HL-60 (cell line): ENCODE measurements around the gene PPP1R1B.

ENCODE experiments used
- DNase-seq, 2 experiments: peaks; one replicate each; pipeline ENCODE4 v3.0.0-alpha.2; 2010 to 2020; ENCODE audit warnings: low read depth in 1 of 2, low spot score in 1 of 2
- H3K27ac ChIP-seq: fragments of 250-450 bp; sonication (Bioruptor Pico); replicated peaks from 2 replicates; pipeline ENCODE4 v1.5.1; 2020; ENCODE audit warnings: mild to moderate bottlenecking, moderate library complexity
- H3K27me3 ChIP-seq: fragments of 250-450 bp; sonication (Bioruptor Pico); 2 replicates; pipeline ENCODE4 v1.5.1; 2021; ENCODE audit warnings: mild to moderate bottlenecking, moderate library complexity; ENCODE audit not compliant: insufficient read depth, poor library complexity, severe bottlenecking
- H3K4me3 ChIP-seq: replicated peaks from 2 replicates; pipeline ENCODE4 v1.5.1; 2011; ENCODE audit warnings: mild to moderate bottlenecking, control low read depth, low read length; ENCODE audit not compliant: insufficient read depth
- GABPA ChIP-seq: IDR thresholded peaks from 2 replicates; pipeline ENCODE4 v1.6.1; 2012; ENCODE audit warnings: low read depth
- POLR2AphosphoS5 ChIP-seq: IDR thresholded peaks from 2 replicates; pipeline ENCODE4 v1.6.1; 2012; ENCODE audit warnings: low read depth
- SPI1 ChIP-seq: IDR thresholded peaks from 2 replicates; pipeline ENCODE4 v1.6.1; 2012; ENCODE audit warnings: low read depth, mild to moderate bottlenecking, borderline replicate concordance
- TF ChIP-seq, protein P1 (sequence below): IDR thresholded peaks from one replicate; pipeline ENCODE4 v1.5.1; 2011; ENCODE audit warnings: low read length, control low read depth, inconsistent platforms; ENCODE audit not compliant: insufficient read depth
- TF ChIP-seq, protein P2 (sequence below): IDR thresholded peaks from 2 replicates; pipeline ENCODE4 v1.6.1; 2012; ENCODE audit warnings: low read depth; ENCODE audit not compliant: insufficient replicate concordance

PPP1R1B gene

GRCh38 chr17:39595294-39595693, 31.5 kb upstream of the PPP1R1B start:
- no peak overlapping the region for H3K27ac ChIP-seq
- no peak overlapping the region for H3K4me3 ChIP-seq
- peaks cover 54% of the 10 kb centered on the region for H3K27me3 ChIP-seq
- TF ChIP-seq SPI1: no peak
- TF ChIP-seq, protein P1, sequence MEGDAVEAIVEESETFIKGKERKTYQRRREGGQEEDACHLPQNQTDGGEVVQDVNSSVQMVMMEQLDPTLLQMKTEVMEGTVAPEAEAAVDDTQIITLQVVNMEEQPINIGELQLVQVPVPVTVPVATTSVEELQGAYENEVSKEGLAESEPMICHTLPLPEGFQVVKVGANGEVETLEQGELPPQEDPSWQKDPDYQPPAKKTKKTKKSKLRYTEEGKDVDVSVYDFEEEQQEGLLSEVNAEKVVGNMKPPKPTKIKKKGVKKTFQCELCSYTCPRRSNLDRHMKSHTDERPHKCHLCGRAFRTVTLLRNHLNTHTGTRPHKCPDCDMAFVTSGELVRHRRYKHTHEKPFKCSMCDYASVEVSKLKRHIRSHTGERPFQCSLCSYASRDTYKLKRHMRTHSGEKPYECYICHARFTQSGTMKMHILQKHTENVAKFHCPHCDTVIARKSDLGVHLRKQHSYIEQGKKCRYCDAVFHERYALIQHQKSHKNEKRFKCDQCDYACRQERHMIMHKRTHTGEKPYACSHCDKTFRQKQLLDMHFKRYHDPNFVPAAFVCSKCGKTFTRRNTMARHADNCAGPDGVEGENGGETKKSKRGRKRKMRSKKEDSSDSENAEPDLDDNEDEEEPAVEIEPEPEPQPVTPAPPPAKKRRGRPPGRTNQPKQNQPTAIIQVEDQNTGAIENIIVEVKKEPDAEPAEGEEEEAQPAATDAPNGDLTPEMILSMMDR: no peak
- no peak for TF ChIP-seq POLR2AphosphoS5
- TF ChIP-seq GABPA: no peak
- TF ChIP-seq, protein P2, sequence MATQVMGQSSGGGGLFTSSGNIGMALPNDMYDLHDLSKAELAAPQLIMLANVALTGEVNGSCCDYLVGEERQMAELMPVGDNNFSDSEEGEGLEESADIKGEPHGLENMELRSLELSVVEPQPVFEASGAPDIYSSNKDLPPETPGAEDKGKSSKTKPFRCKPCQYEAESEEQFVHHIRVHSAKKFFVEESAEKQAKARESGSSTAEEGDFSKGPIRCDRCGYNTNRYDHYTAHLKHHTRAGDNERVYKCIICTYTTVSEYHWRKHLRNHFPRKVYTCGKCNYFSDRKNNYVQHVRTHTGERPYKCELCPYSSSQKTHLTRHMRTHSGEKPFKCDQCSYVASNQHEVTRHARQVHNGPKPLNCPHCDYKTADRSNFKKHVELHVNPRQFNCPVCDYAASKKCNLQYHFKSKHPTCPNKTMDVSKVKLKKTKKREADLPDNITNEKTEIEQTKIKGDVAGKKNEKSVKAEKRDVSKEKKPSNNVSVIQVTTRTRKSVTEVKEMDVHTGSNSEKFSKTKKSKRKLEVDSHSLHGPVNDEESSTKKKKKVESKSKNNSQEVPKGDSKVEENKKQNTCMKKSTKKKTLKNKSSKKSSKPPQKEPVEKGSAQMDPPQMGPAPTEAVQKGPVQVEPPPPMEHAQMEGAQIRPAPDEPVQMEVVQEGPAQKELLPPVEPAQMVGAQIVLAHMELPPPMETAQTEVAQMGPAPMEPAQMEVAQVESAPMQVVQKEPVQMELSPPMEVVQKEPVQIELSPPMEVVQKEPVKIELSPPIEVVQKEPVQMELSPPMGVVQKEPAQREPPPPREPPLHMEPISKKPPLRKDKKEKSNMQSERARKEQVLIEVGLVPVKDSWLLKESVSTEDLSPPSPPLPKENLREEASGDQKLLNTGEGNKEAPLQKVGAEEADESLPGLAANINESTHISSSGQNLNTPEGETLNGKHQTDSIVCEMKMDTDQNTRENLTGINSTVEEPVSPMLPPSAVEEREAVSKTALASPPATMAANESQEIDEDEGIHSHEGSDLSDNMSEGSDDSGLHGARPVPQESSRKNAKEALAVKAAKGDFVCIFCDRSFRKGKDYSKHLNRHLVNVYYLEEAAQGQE: no peak
- DNase-seq: no peak

- Histone ChIP-seq H3K27me3 (peaks cover 61% of the 10 kb centered on the region), H3K27ac (no peak overlapping the region), H3K4me3 (no peak overlapping the region)
- TF ChIP-seq GABPA (no peak), SPI1 (no peak), POLR2AphosphoS5 (no peak)
- TF ChIP-seq, protein P1: no peak
- TF ChIP-seq, protein P2: no peak
- DNase-seq: no peak
Observed at GRCh38 chr17:39595928-39596510, 30.7 kb upstream of the PPP1R1B start.

GRCh38 chr17:39596543-39597267, 30.0 kb upstream of the PPP1R1B start:
- H3K27me3 ChIP-seq: peaks cover 68% of the 10 kb centered on the region
- H3K27ac ChIP-seq: no peak overlapping the region
- TF ChIP-seq GABPA (no peak), POLR2AphosphoS5 (no peak)
- no peak overlapping the region for H3K4me3 ChIP-seq
- no peak for DNase-seq

- H3K27ac ChIP-seq: no peak overlapping the region
- no peak overlapping the region for H3K4me3 ChIP-seq
- no peak for TF ChIP-seq GABPA
- no peak for TF ChIP-seq SPI1
- TF ChIP-seq POLR2AphosphoS5: no peak
- TF ChIP-seq, protein P1: no peak
- TF ChIP-seq, protein P2: no peak
- H3K27me3 ChIP-seq: peaks cover 76% of the 10 kb centered on the region
- DNase-seq: no peak
Observed at GRCh38 chr17:39597372-39598046, 29.2 kb upstream of the PPP1R1B start.
